C4-2B (cell line): ENCODE results near the gene TET3.

Source experiments
- H3K27ac ChIP-seq: fragments of 450-650 bp; 2 replicates; pipeline ENCODE4 v1.5.1; 2017
- ZFX ChIP-seq: fragments of 450-650 bp; IDR thresholded peaks from 2 replicates; pipeline ENCODE4 v1.6.1; 2017
- TF ChIP-seq, protein P1 (sequence below): fragments of 450-650 bp; conservative IDR thresholded peaks from 2 replicates; pipeline ENCODE4 v1.5.1; 2017; ENCODE audit warnings: mild to moderate bottlenecking

TET3 gene

DNA sequence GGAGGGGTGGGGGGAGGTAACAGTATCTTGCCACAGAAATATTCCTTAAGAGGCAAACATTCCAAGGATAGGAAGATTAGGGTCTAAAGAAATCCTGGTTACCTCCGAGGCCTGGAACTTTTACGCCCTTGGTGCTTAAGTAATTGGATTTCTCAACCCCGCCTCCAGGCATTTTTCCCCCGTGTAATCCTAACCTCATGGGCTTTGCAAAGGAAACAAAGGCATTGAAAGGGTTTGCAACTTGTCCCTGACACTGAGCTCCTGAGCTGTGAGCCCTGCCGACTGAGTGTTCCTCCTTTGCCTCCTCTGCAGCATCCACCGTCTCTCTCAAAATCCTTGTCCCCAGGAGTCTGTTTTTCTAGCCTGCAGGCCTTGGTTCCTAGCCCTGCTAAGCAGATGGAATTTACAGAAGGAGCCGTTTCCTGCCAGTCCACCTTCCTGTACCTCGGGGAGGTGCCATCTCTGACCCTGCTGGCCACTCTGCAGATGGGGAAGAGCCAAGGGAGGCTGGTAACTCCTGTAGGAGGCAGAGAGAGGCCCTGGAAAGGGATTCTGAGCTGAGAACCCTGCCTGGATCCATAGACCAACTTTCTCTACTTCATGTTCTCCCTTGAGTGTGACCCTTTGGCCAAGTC lies 24.2 kb downstream of the TET3 start:
- H3K27ac ChIP-seq, result peak overlapping the region; percentile 90
- TF ChIP-seq, protein P1, sequence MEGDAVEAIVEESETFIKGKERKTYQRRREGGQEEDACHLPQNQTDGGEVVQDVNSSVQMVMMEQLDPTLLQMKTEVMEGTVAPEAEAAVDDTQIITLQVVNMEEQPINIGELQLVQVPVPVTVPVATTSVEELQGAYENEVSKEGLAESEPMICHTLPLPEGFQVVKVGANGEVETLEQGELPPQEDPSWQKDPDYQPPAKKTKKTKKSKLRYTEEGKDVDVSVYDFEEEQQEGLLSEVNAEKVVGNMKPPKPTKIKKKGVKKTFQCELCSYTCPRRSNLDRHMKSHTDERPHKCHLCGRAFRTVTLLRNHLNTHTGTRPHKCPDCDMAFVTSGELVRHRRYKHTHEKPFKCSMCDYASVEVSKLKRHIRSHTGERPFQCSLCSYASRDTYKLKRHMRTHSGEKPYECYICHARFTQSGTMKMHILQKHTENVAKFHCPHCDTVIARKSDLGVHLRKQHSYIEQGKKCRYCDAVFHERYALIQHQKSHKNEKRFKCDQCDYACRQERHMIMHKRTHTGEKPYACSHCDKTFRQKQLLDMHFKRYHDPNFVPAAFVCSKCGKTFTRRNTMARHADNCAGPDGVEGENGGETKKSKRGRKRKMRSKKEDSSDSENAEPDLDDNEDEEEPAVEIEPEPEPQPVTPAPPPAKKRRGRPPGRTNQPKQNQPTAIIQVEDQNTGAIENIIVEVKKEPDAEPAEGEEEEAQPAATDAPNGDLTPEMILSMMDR, result no peak
- TF ChIP-seq ZFX, result no peak

DNA sequence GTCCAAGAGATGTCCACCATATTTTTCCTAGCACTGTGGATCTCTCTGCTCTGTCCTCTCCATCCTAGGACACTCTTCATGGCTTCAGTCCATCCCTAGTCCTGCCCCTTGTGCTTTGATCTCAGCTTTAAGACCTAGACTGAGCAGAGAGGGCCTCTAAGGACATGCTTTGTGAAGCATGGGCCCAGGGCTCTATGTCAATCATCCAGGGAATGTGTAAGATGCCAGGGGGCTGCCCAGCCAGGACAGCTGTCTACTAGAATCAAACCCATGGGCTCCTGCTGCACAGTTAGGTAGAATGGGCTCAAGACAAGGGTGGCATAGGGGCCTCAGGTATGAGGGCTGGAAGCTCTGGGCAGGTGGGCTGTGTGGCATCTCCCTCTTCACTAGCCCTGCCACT lies 24.9 kb downstream of the TET3 start:
- H3K27ac ChIP-seq, result peak overlapping the region; percentile 90
- TF ChIP-seq, protein P1, result no peak
- TF ChIP-seq ZFX, result no peak

DNA sequence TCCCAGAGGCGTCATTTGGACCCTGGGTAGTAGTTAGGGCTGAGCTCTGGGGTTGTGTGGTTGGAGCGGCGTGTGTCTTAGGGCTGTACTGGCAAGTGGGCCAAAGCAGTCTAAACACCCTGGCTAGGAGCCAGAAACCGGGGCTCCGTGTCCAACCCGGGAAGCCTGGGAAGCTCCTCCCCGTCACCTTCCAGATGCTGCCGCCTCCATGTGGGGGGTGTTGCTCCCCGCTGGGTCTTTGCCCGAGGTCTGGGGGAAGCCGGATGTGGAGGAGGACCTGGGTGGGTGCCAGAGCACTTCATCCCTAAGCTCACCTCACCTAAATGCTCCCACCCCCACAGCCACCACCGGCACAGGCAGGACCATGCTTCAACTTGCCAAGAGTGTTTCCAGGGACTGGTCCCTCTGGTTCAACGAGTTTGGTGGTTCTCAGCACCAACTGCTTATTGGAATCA lies 25.4 kb downstream of the TET3 start:
- TF ChIP-seq, protein P1, result no peak
- no peak for TF ChIP-seq ZFX
- peak overlapping the region; percentile 90 for H3K27ac ChIP-seq

DNA sequence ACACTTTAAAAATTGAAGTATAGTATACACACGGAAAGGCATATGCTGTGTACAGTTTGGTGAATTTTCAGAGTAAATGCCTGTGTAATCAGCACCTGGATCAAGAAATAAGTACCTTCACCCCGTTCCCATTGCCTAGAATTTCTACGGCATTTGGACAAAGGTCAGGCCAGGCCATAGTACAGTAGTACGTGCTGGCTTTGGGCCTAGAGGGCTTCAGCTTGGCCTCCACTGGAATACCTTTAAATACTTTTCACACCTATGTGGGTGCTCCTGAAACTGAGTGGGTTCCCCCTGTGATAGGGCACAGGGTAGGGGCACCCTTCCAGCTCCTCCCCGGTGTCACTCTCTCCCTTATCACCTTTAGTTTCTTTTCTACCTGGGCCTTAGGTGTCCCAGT lies 26.5 kb downstream of the TET3 start:
- TF ChIP-seq ZFX, result no peak
- TF ChIP-seq, protein P1, result no peak
- H3K27ac ChIP-seq, result peak overlapping the region; percentile 90

GRCh38 chr2:74014813-74015212 lies 30.1 kb downstream of the TET3 start:
- no peak overlapping the region for H3K27ac ChIP-seq
- no peak for TF ChIP-seq ZFX
- TF ChIP-seq, protein P1, result no peak

DNA sequence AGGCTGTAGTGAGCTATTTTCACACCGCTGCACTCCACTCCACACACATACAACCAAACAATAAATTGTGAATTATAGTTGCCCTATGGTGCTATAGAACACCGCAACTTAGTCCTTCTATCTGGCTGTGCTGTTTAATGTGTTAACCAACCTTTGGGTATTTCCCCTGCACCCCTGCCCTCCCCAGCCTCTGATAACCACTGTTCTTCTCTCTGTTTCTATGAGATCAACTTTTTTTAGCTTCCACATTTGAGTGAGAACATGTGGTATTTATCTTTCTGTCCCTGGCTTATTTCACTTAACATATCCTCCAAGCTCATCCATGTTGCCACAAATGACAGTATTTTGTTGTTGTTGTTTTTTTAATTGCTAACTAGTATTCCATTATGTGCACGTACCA lies 32.5 kb downstream of the TET3 start:
- TF ChIP-seq ZFX, result no peak
- TF ChIP-seq, protein P1, result no peak
- H3K27ac ChIP-seq, result no peak overlapping the region

- H3K27ac ChIP-seq, result no peak overlapping the region
- TF ChIP-seq, protein P1, result no peak
- TF ChIP-seq ZFX, result no peak
These were observed 34.8 kb downstream of the TET3 start for GRCh38 chr2:74019516-74019915.
